Measurements from ENCODE around the gene RBM47. TPM values are rescaled to one million over a fixed set of nuclear protein-coding genes. Genes with fewer than 3 reads are reported as not detected.
A peak's percentile ranks its signal among the peaks of the same experiment; 100 is the strongest.

Gene RBM47
- total RNA-seq, 1 experiment from 2014 or later: 70.3 TPM

- no peaks in the 10 kb centered on the region for H3K79me2 ChIP-seq (ENCODE audit: insufficient read depth, low read length)
Observed at GRCh38 chr4:40515398-40516293, 114.0 kb downstream of the RBM47 start.

More at GRCh38 chr4:40515398-40516293, 114.0 kb downstream of the RBM47 start:
- DNase-seq: peak; percentile 40
- H3K23me2 ChIP-seq (ENCODE audit: insufficient read length, low read depth, low read length, poor library complexity, severe bottlenecking): no peaks in the 10 kb centered on the region
- peaks cover 5% of the 10 kb centered on the region; the same call in 1 of the 2 replicates for H3K4me1 ChIP-seq (ENCODE audit: insufficient read depth, low read length)
- H3K9me3 Mint-ChIP-seq: no peaks in the 10 kb centered on the region
- H3K9me3 ChIP-seq (ENCODE audit: control insufficient read depth, low read depth, low read length): no peaks in the 10 kb centered on the region
- H3K18ac ChIP-seq (ENCODE audit: insufficient read length, low read depth, low read length): no peak overlapping the region
- TF ChIP-seq CTCF (conservative IDR thresholded peaks at IDR 0.05): no peak
- H3K4ac ChIP-seq (ENCODE audit: low read depth, low read length): no peak overlapping the region
- H3K27me3 Mint-ChIP-seq (ENCODE audit: low read depth): no peaks in the 10 kb centered on the region; the same call in 1 of the 2 replicates
- peak overlapping the region; percentile 14 to 62 (median 49); a peak in 3 of 7 replicates for H3K27ac Mint-ChIP-seq
- no peak overlapping the region for H3K56ac ChIP-seq (ENCODE audit: insufficient read length, low read depth, low read length)
- H3K9ac ChIP-seq (ENCODE audit: extremely low read depth, insufficient read length, low read length): no peak overlapping the region
- no peak overlapping the region for H2AK5ac ChIP-seq (ENCODE audit: insufficient read length, low read length)
- H2AFZ ChIP-seq (ENCODE audit: low read length): no peak overlapping the region
- H4K20me1 ChIP-seq (ENCODE audit: control insufficient read depth, insufficient read depth, insufficient read length): no peaks in the 10 kb centered on the region
- no peaks in the 10 kb centered on the region for H3K27me3 ChIP-seq (ENCODE audit: insufficient read depth, low read length)
- H3K36me3 Mint-ChIP-seq (ENCODE audit: insufficient read depth in 1 of 3, low read depth in 3 of 3): peaks cover 0 to 3% (median 0%) of the 10 kb centered on the region in 3 experiments; a peak in 2 of 7 replicates
- peaks cover 3% of the 10 kb centered on the region for H3K79me1 ChIP-seq (ENCODE audit: insufficient read depth, low read depth, low read length, poor library complexity, severe bottlenecking)
- no peak overlapping the region for H2BK15ac ChIP-seq (ENCODE audit: low read depth, low read length)
- no peak overlapping the region for H3K14ac ChIP-seq (ENCODE audit: insufficient read depth, low read length)
- no peak overlapping the region for H3K23ac ChIP-seq (ENCODE audit: insufficient read length, low read depth, low read length)
- H2BK5ac ChIP-seq (ENCODE audit: insufficient read length, low read length): no peak overlapping the region
- H2BK20ac ChIP-seq (ENCODE audit: low read depth, low read length, poor library complexity, severe bottlenecking): no peak overlapping the region
- no peak overlapping the region; a peak in 1 of 5 replicates for H3K4me3 Mint-ChIP-seq
- H4K91ac ChIP-seq (ENCODE audit: insufficient read length, low read depth, low read length): no peak overlapping the region
- H2BK120ac ChIP-seq (ENCODE audit: low read depth, low read length, poor library complexity, severe bottlenecking): no peak overlapping the region
- no peak overlapping the region for H3K27ac ChIP-seq (ENCODE audit: insufficient read length, low read depth, low read length)
- no peak overlapping the region for H4K8ac ChIP-seq (replicated peaks; ENCODE audit: insufficient read length, low read depth, low read length)
- no peak overlapping the region for H3T11ph ChIP-seq (ENCODE audit: low read length)
- no peak overlapping the region for H4K5ac ChIP-seq (ENCODE audit: insufficient read length, low read depth, low read length)
- no CpG with 5 or more reads among the region's 15 CpGs for WGBS (ENCODE audit: extremely low coverage, insufficient read length, low lambda C conversion rate)
- H2BK12ac ChIP-seq (ENCODE audit: insufficient read length, low read depth, low read length): no peak overlapping the region
- H3K4me1 Mint-ChIP-seq: peaks cover 35 to 37% of the 10 kb centered on the region in 2 experiments
- H3K4me2 ChIP-seq (ENCODE audit: insufficient read depth, insufficient read length, low read length): no peak overlapping the region

All from H9 (cell line).